Liver (tissue), 9 donors: ENCODE data around the gene FBXW11. TPM values are rescaled to one million over a fixed set of nuclear protein-coding genes. Genes with fewer than 3 reads are reported as not detected.

Experiments used
- DNase-seq: peaks from one replicate; pipeline ENCODE4 v3.0.0-alpha.2; 2017; ENCODE audit warnings: low spot score
- H3K27ac ChIP-seq, 2 donors: one replicate each; pipeline ENCODE4 v1.7.0; 2013; ENCODE audit warnings: inconsistent platforms in 2 of 2, low read length in 2 of 2, control low read depth in 1 of 2, low read depth in 1 of 2, mild to moderate bottlenecking in 1 of 2
- H3K27me3 ChIP-seq, 4 donors: one replicate each; pipeline versions ENCODE4 v1.6.1 to v1.7.0; 2013; ENCODE audit warnings: low read length in 3 of 4, inconsistent platforms in 1 of 4, mild to moderate bottlenecking in 1 of 4, moderate library complexity in 1 of 4; ENCODE audit not compliant: control insufficient read depth in 4 of 4, insufficient read depth in 4 of 4
- H3K36me3 ChIP-seq, 4 donors: one replicate each; pipeline versions ENCODE4 v1.6.1 to v1.7.0; 2013; ENCODE audit warnings: low read length in 3 of 4, mild to moderate bottlenecking in 3 of 4, low read depth in 1 of 4, moderate library complexity in 1 of 4; ENCODE audit not compliant: control insufficient read depth in 4 of 4, insufficient read depth in 3 of 4
- H3K4me1 ChIP-seq, 4 donors: one replicate each; pipeline versions ENCODE4 v1.6.1 to v1.7.0; 2013; ENCODE audit warnings: low read length in 3 of 4, mild to moderate bottlenecking in 3 of 4, moderate library complexity in 1 of 4; ENCODE audit not compliant: control insufficient read depth in 4 of 4, insufficient read depth in 4 of 4
- H3K4me3 ChIP-seq, 3 donors: one replicate each; pipeline versions ENCODE4 v1.6.1 to v1.7.0; 2013; ENCODE audit warnings: low read length in 3 of 3, control low read depth in 1 of 3, low read depth in 1 of 3, mild to moderate bottlenecking in 1 of 3
- H3K9ac ChIP-seq, 2 donors: one replicate each; pipeline ENCODE4 v1.7.0; 2013; ENCODE audit warnings: low read length in 2 of 2, mild to moderate bottlenecking in 2 of 2, moderate library complexity in 2 of 2, control low read depth in 1 of 2, low read depth in 1 of 2
- H3K9me3 ChIP-seq, 4 donors: one replicate each; pipeline versions ENCODE4 v1.6.1 to v1.7.0; 2013; ENCODE audit warnings: low read length in 3 of 4; ENCODE audit not compliant: control insufficient read depth in 4 of 4
- ATF3 ChIP-seq: IDR thresholded peaks from 2 replicates; pipeline ENCODE4 v1.6.1; 2016; ENCODE audit warnings: antibody characterized with exemption
- CTCF ChIP-seq: fragments of 150-350 bp; IDR thresholded peaks from 2 replicates; pipeline ENCODE4 v1.5.1; 2017; ENCODE audit warnings: improper control_type of control experiment, low read depth, low read length; ENCODE audit not compliant: missing input control
- EGR1 ChIP-seq, 2 donors: IDR thresholded peaks; 2 replicates each; pipeline ENCODE4 v1.6.1; 2016 to 2018; ENCODE audit warnings: antibody characterized with exemption in 2 of 2, low read depth in 2 of 2
- FOXA1 ChIP-seq: IDR thresholded peaks from 2 replicates; pipeline ENCODE4 v1.6.1; 2016; ENCODE audit warnings: antibody characterized with exemption
- FOXA2 ChIP-seq: IDR thresholded peaks from 2 replicates; pipeline ENCODE4 v1.6.1; 2016; ENCODE audit warnings: antibody characterized with exemption
- GABPA ChIP-seq, 2 donors: IDR thresholded peaks in 1 of 2; conservative IDR thresholded peaks in 1 of 2; 2 replicates each; pipeline ENCODE4 v1.6.1; 2016; ENCODE audit warnings: antibody characterized with exemption in 2 of 2, mild to moderate bottlenecking in 1 of 2, moderate library complexity in 1 of 2
- HNF4A ChIP-seq, 2 donors: conservative IDR thresholded peaks; 2 replicates each; pipeline ENCODE4 v1.6.1; 2016; ENCODE audit warnings: antibody characterized with exemption in 2 of 2, mild to moderate bottlenecking in 2 of 2
- HNF4G ChIP-seq: IDR thresholded peaks from 2 replicates; pipeline ENCODE4 v1.6.1; 2016; ENCODE audit warnings: antibody characterized with exemption
- JUND ChIP-seq, 2 donors: IDR thresholded peaks; 2 replicates each; pipeline ENCODE4 v1.6.1; 2016; ENCODE audit warnings: antibody characterized with exemption in 2 of 2
- MAX ChIP-seq: IDR thresholded peaks from 2 replicates; pipeline ENCODE4 v1.6.1; 2016; ENCODE audit warnings: antibody characterized with exemption
- NR2F2 ChIP-seq: IDR thresholded peaks from 2 replicates; pipeline ENCODE4 v1.6.1; 2016; ENCODE audit warnings: antibody characterized with exemption
- RAD21 ChIP-seq, 2 donors: IDR thresholded peaks; 2 replicates each; pipeline ENCODE4 v1.6.1; 2016; ENCODE audit warnings: antibody characterized with exemption in 2 of 2, mild to moderate bottlenecking in 2 of 2
- REST ChIP-seq: IDR thresholded peaks from 2 replicates; pipeline ENCODE4 v1.6.1; 2016; ENCODE audit warnings: antibody characterized with exemption, mild to moderate bottlenecking
- RXRA ChIP-seq, 2 donors: IDR thresholded peaks; 2 replicates each; pipeline ENCODE4 v1.6.1; 2017 to 2018; ENCODE audit warnings: antibody characterized with exemption in 2 of 2, mild to moderate bottlenecking in 1 of 2
- SP1 ChIP-seq: IDR thresholded peaks from 2 replicates; pipeline ENCODE4 v1.6.1; 2018; ENCODE audit warnings: antibody characterized with exemption, mild to moderate bottlenecking
- TAF1 ChIP-seq: conservative IDR thresholded peaks from 2 replicates; pipeline ENCODE4 v1.6.1; 2016; ENCODE audit warnings: antibody characterized with exemption, mild to moderate bottlenecking
- YY1 ChIP-seq: IDR thresholded peaks from 2 replicates; pipeline ENCODE4 v1.6.1; 2016; ENCODE audit warnings: antibody characterized with exemption, mild to moderate bottlenecking
- ZBTB33 ChIP-seq: IDR thresholded peaks from 2 replicates; pipeline ENCODE4 v1.6.1; 2016; ENCODE audit warnings: antibody characterized with exemption
- WGBS: extraction: QIAGEN DNeasy Blood & Tissue Kit; methylation state at CpG from one replicate; pipeline ENCODE4 v1.1.7; 2013; 5-methylcytosine and 5-hydroxymethylcytosine counted together
- polyA plus RNA-seq, 2 donors: library from polyadenylated mRNA; stranded (reverse) in 1 of 2; unstranded in 1 of 2; fragments of 200-250 nt in 1 of 2; fragments of >200 nt in 1 of 2; fragmentation: Nextera tagmentation in 1 of 2; extraction: Ambion mirVana in 1 of 2; gene quantifications; one replicate each; pipeline versions ENCODE4 v1.2.1 to v1.2.3, GENCODE V29; 2013 to 2015
- total RNA-seq, 2 donors: library from RNA; depleted of rRNA; stranded (reverse); fragments of >200 nt; gene quantifications; one replicate each; pipeline ENCODE4 v1.2.3, GENCODE V29; 2014
- donor health status: healthy.
- donor health status: healthy.
- donor health status: healthy.
- donor health status: healthy.
- donor health status: healthy.

FBXW11 gene
- total and polyA plus RNA-seq, 4 donors, result 11.2 to 37.5 (median 22.0) TPM

- Histone ChIP-seq H3K36me3 (peaks cover 0 to 6% (median 3%) of the 10 kb centered on the region in 4 donors), H3K4me1 (peaks cover 0 to 3% (median 0%) of the 10 kb centered on the region in 4 donors), H3K27ac (no peak overlapping the region), H3K4me3 (no peak overlapping the region), H3K27me3 (no peaks in the 10 kb centered on the region), H3K9ac (no peak overlapping the region), H3K9me3 (no peaks in the 10 kb centered on the region)
- 90% methylated on average over 7 of the region's 7 CpGs for WGBS
- TF ChIP-seq NR2F2 (no peak), RXRA (IDR thresholded peaks at IDR 0.05) (no peak), HNF4G (no peak), HNF4A (conservative IDR thresholded peaks at IDR 0.05) (no peak), REST (no peak), EGR1 (IDR thresholded peaks at IDR 0.05; ENCODE audit: low read depth in 2 of 2) (no peak), FOXA1 (no peak), SP1 (no peak), RAD21 (IDR thresholded peaks at IDR 0.05) (no peak), GABPA (IDR thresholded peaks at IDR 0.05 in 1 of 2, conservative IDR thresholded peaks at IDR 0.05 in 1 of 2) (no peak), ATF3 (no peak), YY1 (no peak), CTCF (no peak), ZBTB33 (no peak), FOXA2 (no peak), JUND (IDR thresholded peaks at IDR 0.05) (no peak), MAX (no peak), TAF1 (no peak)
- DNase-seq, result no peak
Observed at GRCh38 chr5:171906703-171907590, 99.5 kb downstream of the FBXW11 start.
